Measurements from ENCODE around the gene SPOPL.
"Not testable (repeated sequence)": the region's sequence is repeated elsewhere in the genome, so short reads cannot be mapped to it uniquely, and the experiment has no call there.

SPOPL gene

DNA sequence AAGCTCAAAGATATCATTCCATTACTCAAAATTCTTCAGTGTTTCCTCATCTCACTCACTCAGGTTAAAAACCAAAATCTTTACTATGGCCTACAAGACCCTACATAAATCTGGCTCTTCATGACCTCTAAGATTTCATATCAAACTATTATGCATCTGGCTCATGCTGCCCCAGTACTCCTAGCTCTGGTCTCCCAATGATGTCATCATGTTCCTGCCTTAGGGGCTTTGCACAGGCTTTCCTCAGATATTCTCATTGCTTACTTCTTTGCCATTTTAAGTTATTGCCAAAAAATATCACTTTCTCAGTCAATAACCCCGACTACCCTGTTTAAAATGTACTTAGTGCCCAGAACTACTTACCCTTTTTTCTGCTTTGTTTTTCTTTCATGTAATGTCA lies 33.0 kb upstream of the SPOPL start:
- TF ChIP-seq, protein P1, sequence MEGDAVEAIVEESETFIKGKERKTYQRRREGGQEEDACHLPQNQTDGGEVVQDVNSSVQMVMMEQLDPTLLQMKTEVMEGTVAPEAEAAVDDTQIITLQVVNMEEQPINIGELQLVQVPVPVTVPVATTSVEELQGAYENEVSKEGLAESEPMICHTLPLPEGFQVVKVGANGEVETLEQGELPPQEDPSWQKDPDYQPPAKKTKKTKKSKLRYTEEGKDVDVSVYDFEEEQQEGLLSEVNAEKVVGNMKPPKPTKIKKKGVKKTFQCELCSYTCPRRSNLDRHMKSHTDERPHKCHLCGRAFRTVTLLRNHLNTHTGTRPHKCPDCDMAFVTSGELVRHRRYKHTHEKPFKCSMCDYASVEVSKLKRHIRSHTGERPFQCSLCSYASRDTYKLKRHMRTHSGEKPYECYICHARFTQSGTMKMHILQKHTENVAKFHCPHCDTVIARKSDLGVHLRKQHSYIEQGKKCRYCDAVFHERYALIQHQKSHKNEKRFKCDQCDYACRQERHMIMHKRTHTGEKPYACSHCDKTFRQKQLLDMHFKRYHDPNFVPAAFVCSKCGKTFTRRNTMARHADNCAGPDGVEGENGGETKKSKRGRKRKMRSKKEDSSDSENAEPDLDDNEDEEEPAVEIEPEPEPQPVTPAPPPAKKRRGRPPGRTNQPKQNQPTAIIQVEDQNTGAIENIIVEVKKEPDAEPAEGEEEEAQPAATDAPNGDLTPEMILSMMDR (conservative IDR thresholded peaks at IDR 0.05; ENCODE audit: low read depth, low read length): no peak
- DNase-seq (ENCODE audit: low read depth): no peak
- H3K4me3 ChIP-seq (ENCODE audit: low read depth, low read length): no peak overlapping the region

- TF ChIP-seq, protein P1 (conservative IDR thresholded peaks at IDR 0.05; ENCODE audit: low read depth, low read length): no peak
- no peak for DNase-seq (ENCODE audit: low read depth)
- no peak overlapping the region for H3K4me3 ChIP-seq (ENCODE audit: low read depth, low read length)
Measured at GRCh38 chr2:138469411-138469810, 32.2 kb upstream of the SPOPL start.

- TF ChIP-seq, protein P1 (conservative IDR thresholded peaks at IDR 0.05; ENCODE audit: low read depth, low read length): no peak
- DNase-seq (ENCODE audit: low read depth): no peak
- no peak overlapping the region for H3K4me3 ChIP-seq (ENCODE audit: low read depth, low read length)
Measured at GRCh38 chr2:138470941-138471340, 30.6 kb upstream of the SPOPL start.

- TF ChIP-seq, protein P1 (conservative IDR thresholded peaks at IDR 0.05; ENCODE audit: low read depth, low read length): no peak
- peak; percentile 30 for DNase-seq (ENCODE audit: low read depth)
- no peak overlapping the region for H3K4me3 ChIP-seq (ENCODE audit: low read depth, low read length)
Measured at GRCh38 chr2:138474100-138474825, 27.3 kb upstream of the SPOPL start.

DNA sequence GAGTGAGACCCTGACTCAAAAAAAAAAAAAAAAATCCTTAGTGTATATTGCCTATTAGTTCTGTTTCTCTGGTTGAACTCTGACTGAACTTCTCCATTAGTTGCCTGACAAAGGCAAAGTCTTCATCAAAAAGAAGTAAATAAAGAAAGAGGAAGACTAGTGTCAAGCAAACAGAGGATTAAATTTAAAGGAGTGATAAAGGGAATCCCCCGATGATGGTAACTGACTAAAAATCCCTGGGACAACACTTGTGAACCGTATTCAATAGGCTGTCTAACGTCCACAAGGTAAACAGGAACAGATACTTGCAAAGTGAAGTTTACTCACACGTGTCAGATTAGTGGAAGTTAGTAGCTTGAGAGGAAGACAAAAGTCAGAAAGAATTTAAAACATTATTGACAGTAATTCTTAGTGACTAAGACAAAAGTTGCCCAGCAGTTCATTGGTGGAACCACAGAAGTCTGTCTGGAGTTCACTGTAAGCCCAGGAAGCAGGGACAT lies 26.2 kb upstream of the SPOPL start:
- no peak for DNase-seq (ENCODE audit: low read depth)
- TF ChIP-seq, protein P1 (conservative IDR thresholded peaks at IDR 0.05; ENCODE audit: low read depth, low read length): no peak
- no peak overlapping the region for H3K4me3 ChIP-seq (ENCODE audit: low read depth, low read length)

- DNase-seq (ENCODE audit: low read depth): no peak
- TF ChIP-seq, protein P1 (conservative IDR thresholded peaks at IDR 0.05; ENCODE audit: low read depth, low read length): no peak
- H3K4me3 ChIP-seq (ENCODE audit: low read depth, low read length): no peak overlapping the region
Measured at GRCh38 chr2:138476186-138476585, 25.4 kb upstream of the SPOPL start.

DNA sequence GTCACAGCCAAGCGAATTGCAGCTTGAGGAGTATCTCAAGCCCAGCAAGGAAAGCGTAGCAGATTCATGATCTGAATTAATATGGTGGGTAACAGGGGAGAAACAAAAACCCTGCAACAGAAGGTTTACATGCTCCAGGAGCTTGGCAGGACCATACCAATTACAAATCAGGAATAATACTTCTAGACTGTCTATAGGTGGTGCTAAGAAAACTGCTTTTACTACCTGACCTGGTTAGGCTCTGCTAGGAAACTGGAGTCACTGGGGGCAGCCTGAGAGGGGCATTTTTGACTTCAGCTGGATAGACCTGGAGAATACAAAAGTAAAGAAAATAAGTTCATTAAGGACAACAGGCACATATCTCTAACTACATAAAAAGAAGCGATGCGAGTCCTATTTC lies 24.6 kb upstream of the SPOPL start:
- DNase-seq (ENCODE audit: low read depth): no peak
- TF ChIP-seq, protein P1 (conservative IDR thresholded peaks at IDR 0.05; ENCODE audit: low read depth, low read length): peak; percentile 1
- no peak overlapping the region for H3K4me3 ChIP-seq (ENCODE audit: low read depth, low read length)

- H3K4me3 ChIP-seq (ENCODE audit: low read depth, low read length); DNase-seq (ENCODE audit: low read depth): not testable (repeated sequence)
Measured at GRCh38 chr2:138482796-138483195, 18.8 kb upstream of the SPOPL start.
